A549 (cell line): ENCODE data around the gene ABTB1. TPM values are rescaled to one million over a fixed set of nuclear protein-coding genes. Genes with fewer than 3 reads are reported as not detected.

Experiments
- ATAC-seq, 2 experiments: fragments of 200-7000 bp in 1 of 2; fragments of >200 bp in 1 of 2; cut with Nextera tagmentation in 1 of 2; cut with Tn5 transposase in 1 of 2; 3 replicates each; pipeline versions ENCODE4 v1.8.0 to v1.9.1; 2018 to 2020; ENCODE audit warnings: mild to moderate bottlenecking in 1 of 2, moderate library complexity in 1 of 2
- CTCF ChIA-PET: fragments of 300-600 bp; sonication (Branson Sonifier 250); formaldehyde crosslinking; extraction: SDS; loops from one replicate; lab custom pipeline; 2021; ENCODE audit warnings: antibody characterized with exemption, inconsistent platforms; lab: Yijun Ruan, JAX
- POLR2A ChIA-PET: fragments of 350-600 bp; formaldehyde crosslinking; extraction: SDS; loops from one replicate; lab custom pipeline; 2021; ENCODE audit warnings: antibody characterized with exemption, inconsistent platforms; lab: Yijun Ruan, JAX
- DNase-seq, 2 experiments: peaks; one replicate each; pipeline versions ENCODE4 v3.0.0 to v3.0.0-alpha.2; 2011 to 2016; ENCODE audit warnings: low read depth in 1 of 2, low spot score in 1 of 2
- FAIRE-seq: peaks from 2 replicates; lab custom pipeline; 2011; peaks lifted over from hg19 to GRCh38; lab: Jason Lieb, UNC
- H3K27ac ChIP-seq, 2 experiments: fragments of >200 bp; sonication (Bioruptor Twin); formaldehyde crosslinking; 3 replicates each; pipeline ENCODE4 v1.5.1; 2016 to 2017
- H3K4me1 ChIP-seq: fragments of >200 bp; sonication (Bioruptor Twin); formaldehyde crosslinking; 3 replicates; pipeline ENCODE4 v1.6.1; 2016
- H3K4me2 ChIP-seq: fragments of >200 bp; sonication (Bioruptor Twin); formaldehyde crosslinking; 3 replicates; pipeline ENCODE4 v1.6.1; 2016
- H3K4me3 ChIP-seq: fragments of >200 bp; sonication (Bioruptor Twin); formaldehyde crosslinking; 3 replicates; pipeline ENCODE4 v1.5.1; 2016
- H3K9me3 ChIP-seq: fragments of >200 bp; sonication (Bioruptor Twin); formaldehyde crosslinking; 3 replicates; pipeline ENCODE4 v1.6.1; 2016
- BHLHE40 ChIP-seq: IDR thresholded peaks from 2 replicates; pipeline ENCODE4 v1.6.1; 2012; ENCODE audit warnings: low read depth, low read length, inconsistent platforms
- CBX8 ChIP-seq: fragments of 200-600 bp; sonication (generic); IDR thresholded peaks from 2 replicates; pipeline ENCODE4 v1.6.1; 2016
- CHD2 ChIP-seq: fragments of 150-350 bp; IDR thresholded peaks from 2 replicates; pipeline ENCODE4 v1.6.1; 2014; ENCODE audit warnings: low read length; ENCODE audit not compliant: partially characterized antibody
- FOSL2 ChIP-seq, 2 experiments: fragments of 450-650 bp in 1 of 2; fragments of >200 bp in 1 of 2; sonication (Bioruptor Twin) in 1 of 2; formaldehyde crosslinking; IDR thresholded peaks; 2 replicates each; pipeline versions ENCODE4 v1.5.0 to v1.6.1; 2016 to 2020; ENCODE audit warnings: mild to moderate bottlenecking in 1 of 2, moderate library complexity in 1 of 2
- GATA3 ChIP-seq: IDR thresholded peaks from 2 replicates; pipeline ENCODE4 v1.6.1; 2012; ENCODE audit warnings: borderline replicate concordance
- HOXB13 ChIP-seq: fragments of 250-450 bp; sonication (Bioruptor Pico); IDR thresholded peaks from 2 replicates; pipeline ENCODE4 v1.5.0; 2020; ENCODE audit warnings: low read depth, mild to moderate bottlenecking, moderate library complexity
- HOXB5 ChIP-seq: fragments of 250-450 bp; sonication (Bioruptor Pico); IDR thresholded peaks from 2 replicates; pipeline ENCODE4 v1.5.0; 2020; ENCODE audit warnings: mild to moderate bottlenecking, moderate library complexity
- MAFK ChIP-seq: fragments of 450-650 bp; IDR thresholded peaks from 2 replicates; pipeline ENCODE4 v1.6.1; 2014; ENCODE audit not compliant: partially characterized antibody
- PHF8 ChIP-seq: fragments of 200-600 bp; sonication (generic); IDR thresholded peaks from 2 replicates; pipeline ENCODE4 v1.6.1; 2016; ENCODE audit warnings: low read depth, mild to moderate bottlenecking, antibody characterized with exemption, moderate library complexity, borderline replicate concordance
- RARB ChIP-seq: fragments of 250-450 bp; sonication (Bioruptor Pico); IDR thresholded peaks from 2 replicates; pipeline ENCODE4 v1.8.0; 2021; ENCODE audit warnings: mild to moderate bottlenecking, moderate library complexity
- RCOR1 ChIP-seq: fragments of 150-350 bp; IDR thresholded peaks from 2 replicates; pipeline ENCODE4 v1.6.1; 2014; ENCODE audit warnings: antibody characterized with exemption, low read length, low read depth
- SMC3 ChIP-seq: fragments of >200 bp; sonication (Bioruptor Twin); formaldehyde crosslinking; IDR thresholded peaks from 3 replicates; pipeline ENCODE4 v1.6.1; 2018; ENCODE audit warnings: inconsistent platforms
- ZFP36 ChIP-seq: fragments of 450-650 bp; IDR thresholded peaks from 2 replicates; pipeline ENCODE4 v1.6.1; 2014; ENCODE audit warnings: borderline replicate concordance; ENCODE audit not compliant: partially characterized antibody
- WGBS: methylation state at CpG from one replicate; pipeline ENCODE4 v1.1.6; 2017; ENCODE audit errors: missing lambda C conversion rate; 5-methylcytosine and 5-hydroxymethylcytosine counted together
- polyA plus RNA-seq, 4 experiments: library from polyadenylated mRNA; depleted of rRNA in 3 of 4; stranded (reverse); fragments of >200 nt; fragmentation: RNase III in 1 of 4; extraction: RNeasy Plus Mini Kit Qiagen cat#74134 plus additional on column Dnase treatment in 1 of 4; gene quantifications; 2 replicates in 3 of 4; 3 replicates in 1 of 4; pipeline ENCODE4 v1.2.3, GENCODE V29; 2011 to 2017
- TF ChIP-seq, protein P1 (sequence below): fragments of 200-600 bp; sonication (generic); IDR thresholded peaks from 2 replicates; pipeline ENCODE4 v1.6.1; 2016; ENCODE audit warnings: antibody characterized with exemption, mild to moderate bottlenecking, moderate library complexity
- TF ChIP-seq, protein P2 (sequence below): fragments of 250-450 bp; sonication (Bioruptor Pico); IDR thresholded peaks from 2 replicates; pipeline ENCODE4 v1.5.0; 2021; ENCODE audit warnings: mild to moderate bottlenecking, moderate library complexity, borderline replicate concordance
- TF ChIP-seq, protein P3 (sequence below): IDR thresholded peaks from 2 replicates; pipeline ENCODE4 v1.6.1; 2012
- TF ChIP-seq, protein P4 (sequence below): fragments of >200 bp; sonication (Bioruptor Twin); formaldehyde crosslinking; IDR thresholded peaks from 3 replicates; pipeline ENCODE4 v1.6.1; 2016

ABTB1 gene
- polyA plus RNA-seq, 2 of the 4 experiments (the other 2 are of a cell fraction) = 9.7 to 13.2 TPM

DNA sequence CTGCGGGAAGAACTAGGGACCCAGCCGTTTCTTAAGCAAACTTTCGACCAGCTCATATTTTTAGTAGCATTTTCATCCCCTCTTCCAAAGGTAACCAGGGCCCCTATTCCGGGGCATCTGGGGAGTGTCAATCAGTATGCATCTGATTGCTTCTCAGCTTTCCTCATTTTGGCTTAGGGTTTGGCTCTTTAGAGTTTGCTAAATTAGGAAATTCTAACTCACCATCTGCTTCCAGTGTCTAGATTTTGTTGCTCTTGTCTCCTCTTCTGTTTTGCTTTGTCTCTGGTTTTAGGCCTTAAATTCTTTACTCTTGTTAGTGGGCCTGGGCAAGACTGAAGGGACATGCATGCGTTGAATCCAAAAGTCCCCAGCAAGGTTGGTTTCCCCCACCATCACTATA is 9.6 kb upstream of the ABTB1 start:
- DNase-seq (no peak), FAIRE-seq (no peak), ATAC-seq (no peak)
- Histone ChIP-seq H3K9me3 (no peaks in the 10 kb centered on the region), H3K4me3 (no peak overlapping the region), H3K4me1 (no peaks in the 10 kb centered on the region), H3K27ac (no peak overlapping the region), H3K4me2 (no peak overlapping the region)
- ChIA-PET CTCF (interaction anchor here (3.5 kb wide), 1 partner anchor 12 kb away, joined by 22 read pairs; no protein-coding TSS in a partner anchor), POLR2A (no interaction called here)
- no peak for TF ChIP-seq MAFK
- no peak for TF ChIP-seq RCOR1
- TF ChIP-seq, protein P1, sequence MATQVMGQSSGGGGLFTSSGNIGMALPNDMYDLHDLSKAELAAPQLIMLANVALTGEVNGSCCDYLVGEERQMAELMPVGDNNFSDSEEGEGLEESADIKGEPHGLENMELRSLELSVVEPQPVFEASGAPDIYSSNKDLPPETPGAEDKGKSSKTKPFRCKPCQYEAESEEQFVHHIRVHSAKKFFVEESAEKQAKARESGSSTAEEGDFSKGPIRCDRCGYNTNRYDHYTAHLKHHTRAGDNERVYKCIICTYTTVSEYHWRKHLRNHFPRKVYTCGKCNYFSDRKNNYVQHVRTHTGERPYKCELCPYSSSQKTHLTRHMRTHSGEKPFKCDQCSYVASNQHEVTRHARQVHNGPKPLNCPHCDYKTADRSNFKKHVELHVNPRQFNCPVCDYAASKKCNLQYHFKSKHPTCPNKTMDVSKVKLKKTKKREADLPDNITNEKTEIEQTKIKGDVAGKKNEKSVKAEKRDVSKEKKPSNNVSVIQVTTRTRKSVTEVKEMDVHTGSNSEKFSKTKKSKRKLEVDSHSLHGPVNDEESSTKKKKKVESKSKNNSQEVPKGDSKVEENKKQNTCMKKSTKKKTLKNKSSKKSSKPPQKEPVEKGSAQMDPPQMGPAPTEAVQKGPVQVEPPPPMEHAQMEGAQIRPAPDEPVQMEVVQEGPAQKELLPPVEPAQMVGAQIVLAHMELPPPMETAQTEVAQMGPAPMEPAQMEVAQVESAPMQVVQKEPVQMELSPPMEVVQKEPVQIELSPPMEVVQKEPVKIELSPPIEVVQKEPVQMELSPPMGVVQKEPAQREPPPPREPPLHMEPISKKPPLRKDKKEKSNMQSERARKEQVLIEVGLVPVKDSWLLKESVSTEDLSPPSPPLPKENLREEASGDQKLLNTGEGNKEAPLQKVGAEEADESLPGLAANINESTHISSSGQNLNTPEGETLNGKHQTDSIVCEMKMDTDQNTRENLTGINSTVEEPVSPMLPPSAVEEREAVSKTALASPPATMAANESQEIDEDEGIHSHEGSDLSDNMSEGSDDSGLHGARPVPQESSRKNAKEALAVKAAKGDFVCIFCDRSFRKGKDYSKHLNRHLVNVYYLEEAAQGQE = no peak
- TF ChIP-seq, protein P2, sequence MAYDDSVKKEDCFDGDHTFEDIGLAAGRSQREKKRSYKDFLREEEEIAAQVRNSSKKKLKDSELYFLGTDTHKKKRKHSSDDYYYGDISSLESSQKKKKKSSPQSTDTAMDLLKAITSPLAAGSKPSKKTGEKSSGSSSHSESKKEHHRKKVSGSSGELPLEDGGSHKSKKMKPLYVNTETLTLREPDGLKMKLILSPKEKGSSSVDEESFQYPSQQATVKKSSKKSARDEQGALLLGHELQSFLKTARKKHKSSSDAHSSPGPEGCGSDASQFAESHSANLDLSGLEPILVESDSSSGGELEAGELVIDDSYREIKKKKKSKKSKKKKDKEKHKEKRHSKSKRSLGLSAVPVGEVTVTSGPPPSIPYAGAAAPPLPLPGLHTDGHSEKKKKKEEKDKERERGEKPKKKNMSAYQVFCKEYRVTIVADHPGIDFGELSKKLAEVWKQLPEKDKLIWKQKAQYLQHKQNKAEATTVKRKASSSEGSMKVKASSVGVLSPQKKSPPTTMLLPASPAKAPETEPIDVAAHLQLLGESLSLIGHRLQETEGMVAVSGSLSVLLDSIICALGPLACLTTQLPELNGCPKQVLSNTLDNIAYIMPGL (CRISPR knock-in tag) = no peak
- TF ChIP-seq HOXB13 (CRISPR knock-in tag) = no peak
- TF ChIP-seq, protein P3, sequence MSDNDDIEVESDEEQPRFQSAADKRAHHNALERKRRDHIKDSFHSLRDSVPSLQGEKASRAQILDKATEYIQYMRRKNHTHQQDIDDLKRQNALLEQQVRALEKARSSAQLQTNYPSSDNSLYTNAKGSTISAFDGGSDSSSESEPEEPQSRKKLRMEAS = no peak
- no peak for TF ChIP-seq ZFP36
- no peak for TF ChIP-seq CBX8
- TF ChIP-seq RARB = no peak
- no peak for TF ChIP-seq SMC3
- TF ChIP-seq HOXB5 (CRISPR knock-in tag) = no peak
- 88% methylated on average over 5 of the region's 5 CpGs for WGBS

GRCh38 chr3:127665165-127665564 is 7.6 kb upstream of the ABTB1 start:
- Histone ChIP-seq H3K4me1 (no peaks in the 10 kb centered on the region), H3K4me3 (no peak overlapping the region), H3K27ac (no peak overlapping the region), H3K9me3 (no peaks in the 10 kb centered on the region), H3K4me2 (no peak overlapping the region)
- TF ChIP-seq, protein P3 = no peak
- TF ChIP-seq FOSL2 (IDR thresholded peaks at IDR 0.05) = no peak
- no peak for TF ChIP-seq FOSL2 (CRISPR knock-in tag; IDR thresholded peaks at IDR 0.05)
- no peak for TF ChIP-seq BHLHE40
- no peak for TF ChIP-seq MAFK
- no peak for TF ChIP-seq CHD2
- TF ChIP-seq, protein P4, sequence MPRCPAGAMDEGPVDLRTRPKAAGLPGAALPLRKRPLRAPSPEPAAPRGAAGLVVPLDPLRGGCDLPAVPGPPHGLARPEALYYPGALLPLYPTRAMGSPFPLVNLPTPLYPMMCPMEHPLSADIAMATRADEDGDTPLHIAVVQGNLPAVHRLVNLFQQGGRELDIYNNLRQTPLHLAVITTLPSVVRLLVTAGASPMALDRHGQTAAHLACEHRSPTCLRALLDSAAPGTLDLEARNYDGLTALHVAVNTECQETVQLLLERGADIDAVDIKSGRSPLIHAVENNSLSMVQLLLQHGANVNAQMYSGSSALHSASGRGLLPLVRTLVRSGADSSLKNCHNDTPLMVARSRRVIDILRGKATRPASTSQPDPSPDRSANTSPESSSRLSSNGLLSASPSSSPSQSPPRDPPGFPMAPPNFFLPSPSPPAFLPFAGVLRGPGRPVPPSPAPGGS = no peak
- no peak for TF ChIP-seq PHF8
- no peak for TF ChIP-seq HOXB13 (CRISPR knock-in tag)
- no peak for TF ChIP-seq GATA3
- POLR2A ChIA-PET = no interaction called here
- FAIRE-seq = no peak
- ATAC-seq = no peak
- no peak for DNase-seq
- CTCF ChIA-PET = no interaction called here
- 60% methylated on average over 2 of the region's 2 CpGs for WGBS
